DMS153 treated with DMSO at 0.1 percent for 48 hours (cell line): ENCODE measurements around the gene FAM114A1.
"Not testable (repeated sequence)": the region's sequence is repeated elsewhere in the genome, so short reads cannot be mapped to it uniquely, and the experiment has no call there.

Experiments used
- DNase-seq: peaks from one replicate; lab custom pipeline; 2025; ENCODE audit not compliant: unreplicated experiment; lab: John Stamatoyannopoulos, UW

The FAM114A1 gene

GRCh38 chr4:38959248-38959647 is 91.6 kb downstream of the FAM114A1 start:
- not testable (repeated sequence) for DNase-seq

- no peak for DNase-seq
Measured at GRCh38 chr4:38964942-38965775, 97.6 kb downstream of the FAM114A1 start.

- no peak for DNase-seq
Measured at GRCh38 chr4:38965866-38966265, 98.3 kb downstream of the FAM114A1 start.

GRCh38 chr4:38967260-38968095 is 99.9 kb downstream of the FAM114A1 start:
- DNase-seq, result no peak

GRCh38 chr4:38968668-38969067 is 101.1 kb downstream of the FAM114A1 start:
- DNase-seq, result no peak

- no peak for DNase-seq
Measured at GRCh38 chr4:38976308-38976707, 108.7 kb downstream of the FAM114A1 start.

GRCh38 chr4:38979081-38979480 is 111.5 kb downstream of the FAM114A1 start:
- DNase-seq, result no peak

- no peak for DNase-seq
Measured at GRCh38 chr4:38979511-38980230, 112.1 kb downstream of the FAM114A1 start.

- no peak for DNase-seq
Measured at GRCh38 chr4:38980903-38981676, 113.5 kb downstream of the FAM114A1 start.

GRCh38 chr4:38982361-38983095 is 114.9 kb downstream of the FAM114A1 start:
- DNase-seq, result no peak

- no peak for DNase-seq
Measured at GRCh38 chr4:38983291-38983690, 115.7 kb downstream of the FAM114A1 start.

- no peak for DNase-seq
Measured at GRCh38 chr4:38983787-38984598, 116.4 kb downstream of the FAM114A1 start.

- no peak for DNase-seq
Measured at GRCh38 chr4:38985410-38986100, 117.9 kb downstream of the FAM114A1 start.

GRCh38 chr4:38987491-38987890 is 119.9 kb downstream of the FAM114A1 start:
- no peak for DNase-seq

- DNase-seq, result not testable (repeated sequence)
Measured at GRCh38 chr4:38988353-38988752, 120.7 kb downstream of the FAM114A1 start.

GRCh38 chr4:38989487-38989886 is 121.9 kb downstream of the FAM114A1 start:
- no peak for DNase-seq

- no peak for DNase-seq
Measured at GRCh38 chr4:38990241-38990640, 122.6 kb downstream of the FAM114A1 start.

- no peak for DNase-seq
Measured at GRCh38 chr4:38993683-38994082, 126.1 kb downstream of the FAM114A1 start.

GRCh38 chr4:38994135-38994534 is 126.5 kb downstream of the FAM114A1 start:
- no peak for DNase-seq
